Measurements from ENCODE around the gene SLC35G6.

Gene SLC35G6

GRCh38 chr17:7508145-7508544, 26.9 kb downstream of the SLC35G6 start:
- no peak for DNase-seq

- DNase-seq: no peak
Observed at GRCh38 chr17:7508846-7509245, 27.6 kb downstream of the SLC35G6 start.

GRCh38 chr17:7509937-7510336, 28.7 kb downstream of the SLC35G6 start:
- no peak for DNase-seq

GRCh38 chr17:7511108-7511507, 29.9 kb downstream of the SLC35G6 start:
- DNase-seq: no peak

GRCh38 chr17:7512105-7512504, 30.9 kb downstream of the SLC35G6 start:
- DNase-seq: no peak

GRCh38 chr17:7512824-7513540, 31.7 kb downstream of the SLC35G6 start:
- no peak for DNase-seq

- DNase-seq: no peak
Observed at GRCh38 chr17:7513850-7514419, 32.7 kb downstream of the SLC35G6 start.

- DNase-seq: no peak
Observed at GRCh38 chr17:7515911-7516610, 34.8 kb downstream of the SLC35G6 start.

GRCh38 chr17:7523033-7523432, 41.8 kb downstream of the SLC35G6 start:
- DNase-seq: no peak

- DNase-seq: no peak
Observed at GRCh38 chr17:7528842-7529241, 47.6 kb downstream of the SLC35G6 start.

GRCh38 chr17:7530023-7530900, 49.0 kb downstream of the SLC35G6 start:
- DNase-seq: no peak

All from 8988T (cell line).